Measurements from ENCODE around the gene NOTCH1.
A peak's percentile ranks its signal among the peaks of the same experiment; 100 is the strongest.

NOTCH1 gene

GRCh38 chr9:136511670-136512592 lies 33.9 kb downstream of the NOTCH1 start:
- Histone ChIP-seq H3K9me3 (replicated peaks in 1 of 2; ENCODE audit: control insufficient read depth in 2 of 2, insufficient read depth in 1 of 2, low read depth in 1 of 2, low read length in 2 of 2) (peaks cover 0 to 2% of the 10 kb centered on the region in 2 donors), H3K14ac (ENCODE audit: low read length) (peak overlapping the region; percentile 98), H2AFZ (ENCODE audit: low read length) (no peak overlapping the region), H2BK12ac (ENCODE audit: low read length) (peak overlapping the region; percentile 63), H2AK5ac (ENCODE audit: low read depth, low read length) (peak overlapping the region; percentile 82), H3K18ac (ENCODE audit: low read length) (peak overlapping the region; percentile 95), H3K79me1 (ENCODE audit: low read depth, low read length) (peaks cover 25% of the 10 kb centered on the region), H4K91ac (ENCODE audit: low read depth, low read length, poor library complexity) (peak overlapping the region; percentile 94), H3K4me1 (ENCODE audit: control insufficient read depth in 2 of 2, insufficient read depth in 1 of 2, low read depth in 1 of 2, low read length in 2 of 2) (peaks cover 0 to 14% of the 10 kb centered on the region in 2 donors), H3K4ac (ENCODE audit: low read length) (peak overlapping the region; percentile 95), H2BK5ac (ENCODE audit: low read length) (peak overlapping the region; percentile 87), H3K36me3 (replicated peaks in 1 of 2; ENCODE audit: control insufficient read depth in 2 of 2, insufficient read depth in 2 of 2, low read length in 2 of 2) (peaks cover 89 to 99% of the 10 kb centered on the region in 2 donors), H3K9ac (ENCODE audit: low read depth, low read length, poor library complexity) (peak overlapping the region; percentile 78), H3K4me2 (ENCODE audit: insufficient read depth, low read length, poor library complexity, severe bottlenecking) (no peak overlapping the region), H3K4me3 (ENCODE audit: low read length in 2 of 2) (peak overlapping the region in 1 of 2 donors; percentile 50), H2BK120ac (ENCODE audit: low read depth, low read length) (peak overlapping the region; percentile 81), H3K23ac (ENCODE audit: low read depth, low read length, poor library complexity) (peak overlapping the region; percentile 100), H4K8ac (ENCODE audit: low read depth, low read length) (peak overlapping the region; percentile 17), H3K27ac (replicated peaks; ENCODE audit: low read length) (peak overlapping the region; percentile 91), H3K27me3 (ENCODE audit: control insufficient read depth in 3 of 3, insufficient read depth in 3 of 3, low read depth in 1 of 3, low read length in 3 of 3) (no peaks in the 10 kb centered on the region), H2BK15ac (ENCODE audit: low read length) (peak overlapping the region; percentile 14)
- no CpG with 5 or more reads among the region's 46 CpGs for WGBS, 2 donors (ENCODE audit: extremely low coverage in 2 of 2, insufficient read length in 2 of 2, insufficient replicate concordance in 1 of 2)
- peak; percentile 38 for DNase-seq (ENCODE audit: low spot score)

- Histone ChIP-seq H3K9me3 (replicated peaks in 1 of 2; ENCODE audit: control insufficient read depth in 2 of 2, insufficient read depth in 1 of 2, low read depth in 1 of 2, low read length in 2 of 2) (peaks cover 0 to 2% of the 10 kb centered on the region in 2 donors), H3K4ac (ENCODE audit: low read length) (peak overlapping the region; percentile 95), H3K27ac (replicated peaks; ENCODE audit: low read length) (peak overlapping the region; percentile 91), H2BK15ac (ENCODE audit: low read length) (peak overlapping the region; percentile 14), H2AFZ (ENCODE audit: low read length) (no peak overlapping the region), H3K9ac (ENCODE audit: low read depth, low read length, poor library complexity) (peak overlapping the region; percentile 72), H4K8ac (ENCODE audit: low read depth, low read length) (peak overlapping the region; percentile 17), H3K79me1 (ENCODE audit: low read depth, low read length) (peaks cover 28% of the 10 kb centered on the region), H4K91ac (ENCODE audit: low read depth, low read length, poor library complexity) (no peak overlapping the region), H3K23ac (ENCODE audit: low read depth, low read length, poor library complexity) (peak overlapping the region; percentile 100), H3K27me3 (ENCODE audit: control insufficient read depth in 3 of 3, insufficient read depth in 3 of 3, low read depth in 1 of 3, low read length in 3 of 3) (no peaks in the 10 kb centered on the region), H3K4me1 (ENCODE audit: control insufficient read depth in 2 of 2, insufficient read depth in 1 of 2, low read depth in 1 of 2, low read length in 2 of 2) (peaks cover 0 to 14% of the 10 kb centered on the region in 2 donors), H3K18ac (ENCODE audit: low read length) (peak overlapping the region; percentile 95), H2BK5ac (ENCODE audit: low read length) (peak overlapping the region; percentile 87), H2BK12ac (ENCODE audit: low read length) (peak overlapping the region; percentile 63), H3K4me2 (ENCODE audit: insufficient read depth, low read length, poor library complexity, severe bottlenecking) (no peak overlapping the region), H3K4me3 (ENCODE audit: low read length in 2 of 2) (peak overlapping the region in 1 of 2 donors; percentile 50), H2BK120ac (ENCODE audit: low read depth, low read length) (peak overlapping the region; percentile 81), H3K36me3 (replicated peaks in 1 of 2; ENCODE audit: control insufficient read depth in 2 of 2, insufficient read depth in 2 of 2, low read length in 2 of 2) (peaks cover 90 to 99% of the 10 kb centered on the region in 2 donors), H2AK5ac (ENCODE audit: low read depth, low read length) (peak overlapping the region; percentile 82), H3K14ac (ENCODE audit: low read length) (peak overlapping the region; percentile 98)
- WGBS, 2 donors (ENCODE audit: extremely low coverage in 2 of 2, insufficient read length in 2 of 2, insufficient replicate concordance in 1 of 2), result no CpG with 5 or more reads among the region's 28 CpGs
- DNase-seq (ENCODE audit: low spot score), result no peak
Measured at GRCh38 chr9:136511144-136511669, 34.6 kb downstream of the NOTCH1 start.

- H2BK120ac ChIP-seq (ENCODE audit: low read depth, low read length), result no peak overlapping the region
- H2BK15ac ChIP-seq (ENCODE audit: low read length), result no peak overlapping the region
- peak overlapping the region; percentile 21 for H3K9ac ChIP-seq (ENCODE audit: low read depth, low read length, poor library complexity)
- no peak overlapping the region for H3K4me2 ChIP-seq (ENCODE audit: insufficient read depth, low read length, poor library complexity, severe bottlenecking)
- H2BK5ac ChIP-seq (ENCODE audit: low read length), result no peak overlapping the region
- peak overlapping the region; percentile 83 for H3K18ac ChIP-seq (ENCODE audit: low read length)
- peak overlapping the region; percentile 82 for H2AK5ac ChIP-seq (ENCODE audit: low read depth, low read length)
- peaks cover 87 to 98% of the 10 kb centered on the region in 2 donors for H3K36me3 ChIP-seq (replicated peaks in 1 of 2; ENCODE audit: control insufficient read depth in 2 of 2, insufficient read depth in 2 of 2, low read length in 2 of 2)
- H3K27me3 ChIP-seq (ENCODE audit: control insufficient read depth in 3 of 3, insufficient read depth in 3 of 3, low read depth in 1 of 3, low read length in 3 of 3), result no peaks in the 10 kb centered on the region
- H4K8ac ChIP-seq (ENCODE audit: low read depth, low read length), result no peak overlapping the region
- no peak overlapping the region for H3K23ac ChIP-seq (ENCODE audit: low read depth, low read length, poor library complexity)
- H2AFZ ChIP-seq (ENCODE audit: low read length), result no peak overlapping the region
- H3K4me1 ChIP-seq (ENCODE audit: control insufficient read depth in 2 of 2, insufficient read depth in 1 of 2, low read depth in 1 of 2, low read length in 2 of 2), result peaks cover 0 to 14% of the 10 kb centered on the region in 2 donors
- no peak overlapping the region for H3K4me3 ChIP-seq (ENCODE audit: low read length in 2 of 2)
- peaks cover 0 to 2% of the 10 kb centered on the region in 2 donors for H3K9me3 ChIP-seq (replicated peaks in 1 of 2; ENCODE audit: control insufficient read depth in 2 of 2, insufficient read depth in 1 of 2, low read depth in 1 of 2, low read length in 2 of 2)
- no peak overlapping the region for H2BK12ac ChIP-seq (ENCODE audit: low read length)
- no peak overlapping the region for H4K91ac ChIP-seq (ENCODE audit: low read depth, low read length, poor library complexity)
- no CpG with 5 or more reads among the region's 26 CpGs for WGBS, 2 donors (ENCODE audit: extremely low coverage in 2 of 2, insufficient read length in 2 of 2, insufficient replicate concordance in 1 of 2)
- no peak overlapping the region for H3K27ac ChIP-seq (replicated peaks; ENCODE audit: low read length)
- no peak for DNase-seq (ENCODE audit: low spot score)
- peaks cover 28% of the 10 kb centered on the region for H3K79me1 ChIP-seq (ENCODE audit: low read depth, low read length)
- no peak overlapping the region for H3K4ac ChIP-seq (ENCODE audit: low read length)
- H3K14ac ChIP-seq (ENCODE audit: low read length), result peak overlapping the region; percentile 71
Measured at GRCh38 chr9:136510561-136510960, 35.3 kb downstream of the NOTCH1 start.

DNA sequence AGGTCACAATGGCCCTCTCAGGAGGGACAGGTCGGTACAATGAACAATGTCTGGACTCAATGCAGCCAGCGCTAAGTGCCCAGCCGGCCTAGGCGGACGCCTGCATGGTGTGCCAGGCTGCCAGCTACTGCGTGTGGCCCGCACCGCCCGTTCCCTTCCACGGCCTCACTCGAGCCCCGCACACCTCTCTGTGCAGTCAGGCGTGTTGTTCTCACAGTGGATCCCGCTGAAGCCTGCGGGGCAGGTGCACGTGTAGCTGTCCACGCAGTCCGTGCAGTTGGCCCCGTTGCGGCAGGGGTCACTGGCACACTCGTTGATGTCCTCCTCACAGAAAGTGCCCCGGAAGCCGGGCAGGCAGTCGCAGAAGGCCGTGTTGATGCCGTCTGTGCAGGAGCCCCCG lies 36.3 kb downstream of the NOTCH1 start:
- Histone ChIP-seq H3K14ac (ENCODE audit: low read length) (no peak overlapping the region), H2AFZ (ENCODE audit: low read length) (no peak overlapping the region), H2BK12ac (ENCODE audit: low read length) (peak overlapping the region; percentile 58), H2BK15ac (ENCODE audit: low read length) (peak overlapping the region; percentile 26), H3K4me2 (ENCODE audit: insufficient read depth, low read length, poor library complexity, severe bottlenecking) (no peak overlapping the region), H2AK5ac (ENCODE audit: low read depth, low read length) (peak overlapping the region; percentile 70), H4K91ac (ENCODE audit: low read depth, low read length, poor library complexity) (peak overlapping the region; percentile 97), H3K9me3 (replicated peaks in 1 of 2; ENCODE audit: control insufficient read depth in 2 of 2, insufficient read depth in 1 of 2, low read depth in 1 of 2, low read length in 2 of 2) (peaks cover 0 to 2% of the 10 kb centered on the region in 2 donors), H3K36me3 (replicated peaks in 1 of 2; ENCODE audit: control insufficient read depth in 2 of 2, insufficient read depth in 2 of 2, low read length in 2 of 2) (peaks cover 86 to 98% of the 10 kb centered on the region in 2 donors), H3K27me3 (ENCODE audit: control insufficient read depth in 3 of 3, insufficient read depth in 3 of 3, low read depth in 1 of 3, low read length in 3 of 3) (no peaks in the 10 kb centered on the region), H3K18ac (ENCODE audit: low read length) (no peak overlapping the region), H3K4me1 (ENCODE audit: control insufficient read depth in 2 of 2, insufficient read depth in 1 of 2, low read depth in 1 of 2, low read length in 2 of 2) (peaks cover 0 to 14% of the 10 kb centered on the region in 2 donors), H2BK5ac (ENCODE audit: low read length) (no peak overlapping the region), H2BK120ac (ENCODE audit: low read depth, low read length) (no peak overlapping the region), H3K23ac (ENCODE audit: low read depth, low read length, poor library complexity) (peak overlapping the region; percentile 91), H3K27ac (replicated peaks; ENCODE audit: low read length) (no peak overlapping the region), H3K4me3 (ENCODE audit: low read length in 2 of 2) (no peak overlapping the region), H4K8ac (ENCODE audit: low read depth, low read length) (no peak overlapping the region), H3K79me1 (ENCODE audit: low read depth, low read length) (peaks cover 29% of the 10 kb centered on the region), H3K4ac (ENCODE audit: low read length) (no peak overlapping the region), H3K9ac (ENCODE audit: low read depth, low read length, poor library complexity) (no peak overlapping the region)
- no CpG with 5 or more reads among the region's 27 CpGs for WGBS, 2 donors (ENCODE audit: extremely low coverage in 2 of 2, insufficient read length in 2 of 2, insufficient replicate concordance in 1 of 2)
- DNase-seq (ENCODE audit: low spot score), result no peak
